Measurements from ENCODE around the gene NDUFB8.

The NDUFB8 gene

DNA sequence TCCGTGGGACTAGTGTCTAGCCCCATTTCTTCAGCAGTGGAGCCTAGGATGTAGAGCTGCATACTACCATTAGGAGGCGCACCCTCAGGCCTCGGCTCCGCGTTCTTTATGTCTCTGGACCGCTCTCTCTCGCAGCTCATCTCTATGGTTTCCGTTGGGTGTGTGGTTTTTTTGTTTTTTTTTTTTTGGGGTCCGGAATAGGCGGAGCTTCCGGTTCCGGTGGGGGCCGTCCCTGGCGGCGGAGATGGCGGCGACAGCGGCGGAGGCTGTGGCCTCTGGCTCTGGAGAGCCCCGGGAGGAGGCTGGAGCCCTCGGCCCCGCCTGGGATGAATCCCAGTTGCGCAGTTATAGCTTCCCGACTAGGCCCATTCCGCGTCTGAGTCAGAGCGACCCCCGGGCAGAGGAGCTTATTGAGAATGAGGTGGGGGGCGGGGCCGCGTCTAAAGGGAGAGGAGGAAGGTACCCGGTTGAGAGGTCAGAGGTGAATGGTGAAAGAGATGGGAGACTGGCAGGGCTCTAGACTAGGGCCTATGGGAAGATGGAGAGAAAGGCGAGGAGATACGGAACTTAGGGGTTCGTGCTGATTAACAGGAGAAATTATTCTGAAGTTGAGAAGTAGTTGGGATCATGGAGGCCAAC is 6.2 kb upstream of the NDUFB8 start, which contains the start of gene HIF1AN:
Gene HIF1AN, plus strand, starts transcription at position 229 of the 639 bp plus-strand sequence. Its CDS starts 16 bp downstream, at position 245.
- DNase-seq = peak; percentile 77

DNA sequence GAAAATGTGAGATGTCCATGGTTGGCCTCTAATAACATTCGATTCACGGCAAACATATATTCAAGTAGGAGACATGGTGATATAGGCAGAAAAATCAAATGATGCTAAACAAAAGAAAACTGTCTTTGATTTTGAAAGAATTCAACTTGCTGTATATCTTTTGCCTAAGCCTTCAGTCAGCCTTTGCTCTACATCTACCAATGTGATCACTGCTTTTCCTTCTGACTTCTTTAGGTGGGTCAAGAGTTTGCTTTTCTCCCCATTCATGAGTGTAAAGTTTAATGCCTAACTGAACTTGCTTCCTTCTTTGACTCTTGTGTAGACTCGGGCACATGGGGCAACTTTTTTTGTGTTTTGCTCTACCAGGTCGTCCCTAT is 5.7 kb upstream of the NDUFB8 start:
- DNase-seq = no peak

DNA sequence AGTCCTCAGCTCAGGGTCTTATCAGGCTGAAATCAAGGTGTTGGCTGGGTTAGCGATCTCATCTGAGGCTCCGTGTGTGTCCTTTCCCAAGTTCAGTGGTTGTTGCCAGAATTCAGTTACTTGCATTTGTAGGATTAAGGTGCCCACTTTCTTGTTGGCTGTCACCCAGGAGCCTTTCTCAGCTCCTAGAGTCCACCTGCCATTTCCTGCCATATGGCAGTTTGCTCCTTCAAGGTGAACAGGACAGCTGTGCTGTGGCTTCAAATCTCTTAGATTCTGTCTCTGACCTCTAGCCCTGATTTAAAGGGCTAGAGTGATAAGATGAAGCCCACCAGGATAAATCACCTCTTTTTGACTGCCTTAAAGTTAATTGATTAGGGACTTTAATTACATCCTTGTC is 5.1 kb upstream of the NDUFB8 start:
- DNase-seq = no peak

DNA sequence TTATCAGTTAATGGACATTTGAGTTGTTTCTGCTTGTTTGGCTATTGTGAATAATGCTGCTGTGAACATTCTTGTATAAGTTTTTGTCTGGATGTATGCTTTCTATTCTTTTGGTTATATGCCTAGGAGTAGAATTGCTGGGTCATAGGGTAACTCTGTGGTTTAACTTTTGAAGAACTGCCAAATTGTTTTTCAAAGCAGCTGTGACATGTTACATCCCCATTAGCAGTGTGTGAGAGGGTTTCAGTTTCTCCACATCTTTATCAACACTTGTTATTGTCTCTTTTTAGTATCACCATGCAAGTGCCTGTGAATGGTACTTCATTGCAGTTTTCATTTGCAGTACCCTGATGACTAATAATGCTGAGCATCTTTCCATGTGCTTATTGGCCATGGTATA is 2.1 kb upstream of the NDUFB8 start:
- DNase-seq = no peak

DNA sequence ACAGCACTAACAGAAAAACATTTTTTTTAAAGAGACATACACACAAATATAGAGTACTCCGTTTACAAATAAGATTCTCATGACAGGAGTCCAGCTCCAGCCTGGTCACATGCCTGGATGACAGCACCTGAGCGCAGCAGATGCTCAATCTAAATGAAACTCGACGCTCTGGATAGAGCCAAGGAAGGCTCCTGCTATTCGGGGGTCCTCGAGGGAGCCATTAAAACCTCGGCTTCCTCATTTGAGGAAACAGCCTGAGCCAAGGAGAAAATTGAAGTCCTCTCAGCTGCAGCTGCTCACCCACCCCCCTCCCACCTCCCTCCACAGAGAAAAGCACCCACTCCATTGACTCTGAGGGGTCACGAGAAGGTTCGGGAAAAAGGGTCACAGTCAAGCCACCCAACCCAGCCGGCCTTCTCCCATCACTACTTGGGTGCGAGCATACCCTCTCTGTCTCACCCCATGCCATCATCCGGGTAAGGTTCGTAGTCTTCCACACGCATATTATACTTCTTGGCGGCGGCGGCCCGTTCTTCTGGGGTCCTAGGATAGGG is 673 bp downstream of the NDUFB8 start:
- no peak for DNase-seq

DNA sequence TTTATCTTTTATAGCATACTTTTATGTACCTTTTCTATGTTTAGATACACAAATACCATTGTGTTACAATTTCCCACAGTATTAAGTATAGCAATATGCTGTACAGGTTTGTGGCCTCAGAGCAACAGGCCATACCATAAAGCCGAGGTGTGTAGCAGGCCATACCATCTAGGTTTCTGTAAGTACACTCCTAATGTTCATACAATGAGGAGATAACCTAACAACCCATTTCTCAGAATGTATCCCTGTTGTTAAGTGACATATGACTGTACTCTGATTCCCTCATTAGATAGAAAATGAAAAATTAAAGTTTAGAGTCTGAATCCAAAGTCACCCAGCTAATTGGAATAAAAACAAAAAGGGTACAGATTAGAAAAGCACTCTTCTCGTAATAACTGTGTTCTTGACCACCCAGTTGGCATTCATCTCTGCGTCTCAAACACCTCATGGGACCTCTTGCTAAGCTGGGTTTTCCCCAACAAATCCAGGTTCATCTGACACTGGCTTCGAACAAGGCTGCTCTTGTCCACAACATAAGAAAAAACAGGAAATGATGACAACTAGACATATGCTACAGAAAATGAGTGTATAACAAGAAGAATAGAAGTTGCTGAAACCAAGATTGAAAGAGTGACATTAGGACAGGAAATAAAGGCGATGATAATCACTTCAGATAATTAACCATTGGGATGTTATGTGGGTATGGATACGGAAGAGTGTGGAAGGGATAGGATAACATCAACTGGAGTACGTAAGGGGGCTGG is 1.4 kb downstream of the NDUFB8 start:
- DNase-seq = no peak

DNA sequence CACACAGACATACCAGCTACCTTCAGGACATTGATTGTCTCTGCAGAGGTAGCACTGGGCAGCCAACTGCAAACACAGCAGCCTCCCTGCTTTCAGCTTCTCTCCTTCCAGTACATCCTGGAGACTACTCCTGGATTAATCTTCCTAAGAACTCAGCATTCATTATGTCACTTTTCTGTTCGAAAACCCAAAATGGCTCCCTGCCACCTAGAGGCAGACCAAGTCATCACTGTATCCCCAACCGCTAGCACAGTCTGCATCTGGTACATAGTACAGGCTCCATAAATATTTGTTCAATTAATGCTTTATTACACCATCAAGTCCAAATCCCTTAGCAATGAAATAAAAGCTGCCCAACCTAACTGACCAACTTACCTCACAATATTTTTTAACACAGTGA is 5.0 kb downstream of the NDUFB8 start:
- no peak for DNase-seq

DNA sequence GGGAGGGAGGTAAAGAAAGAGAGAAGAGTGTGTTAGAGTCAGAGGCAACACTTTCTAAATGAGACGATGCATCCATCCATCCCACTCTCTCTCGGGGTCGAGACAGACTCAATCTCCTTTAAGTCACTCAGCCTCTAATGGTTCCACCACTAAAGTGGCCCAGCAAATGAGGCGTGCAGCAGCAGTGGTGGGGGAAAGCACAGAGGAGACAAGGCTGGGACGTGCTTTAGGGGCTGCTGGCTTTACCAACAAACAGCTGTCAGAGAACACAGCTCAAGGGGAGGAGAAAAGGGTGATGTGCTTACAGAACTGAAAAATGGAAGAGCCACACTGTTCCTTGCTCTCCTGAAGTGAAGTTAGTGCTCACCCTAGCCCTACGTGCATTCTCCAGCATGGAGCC is 5.5 kb downstream of the NDUFB8 start:
- DNase-seq = no peak

DNA sequence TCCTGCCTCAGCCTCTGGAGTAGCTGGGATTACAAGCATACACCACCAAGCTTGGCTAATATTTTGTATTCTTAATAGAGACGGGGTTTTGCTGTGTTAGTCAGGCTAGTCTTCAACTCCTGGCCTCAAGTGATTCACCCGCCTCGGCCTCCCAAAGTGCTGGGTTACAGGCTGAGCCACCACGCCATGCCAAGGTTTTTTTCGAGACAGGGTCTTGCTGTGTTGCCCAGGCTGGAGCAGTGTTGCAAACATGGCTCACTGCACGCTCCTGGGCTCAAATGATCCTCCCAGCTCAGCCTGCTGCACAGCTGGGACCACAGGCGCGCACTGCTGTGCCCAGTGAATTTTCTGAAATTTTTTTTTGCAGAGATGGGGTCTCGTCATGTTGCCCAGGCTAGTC is 6.7 kb downstream of the NDUFB8 start:
- no peak for DNase-seq

DNA sequence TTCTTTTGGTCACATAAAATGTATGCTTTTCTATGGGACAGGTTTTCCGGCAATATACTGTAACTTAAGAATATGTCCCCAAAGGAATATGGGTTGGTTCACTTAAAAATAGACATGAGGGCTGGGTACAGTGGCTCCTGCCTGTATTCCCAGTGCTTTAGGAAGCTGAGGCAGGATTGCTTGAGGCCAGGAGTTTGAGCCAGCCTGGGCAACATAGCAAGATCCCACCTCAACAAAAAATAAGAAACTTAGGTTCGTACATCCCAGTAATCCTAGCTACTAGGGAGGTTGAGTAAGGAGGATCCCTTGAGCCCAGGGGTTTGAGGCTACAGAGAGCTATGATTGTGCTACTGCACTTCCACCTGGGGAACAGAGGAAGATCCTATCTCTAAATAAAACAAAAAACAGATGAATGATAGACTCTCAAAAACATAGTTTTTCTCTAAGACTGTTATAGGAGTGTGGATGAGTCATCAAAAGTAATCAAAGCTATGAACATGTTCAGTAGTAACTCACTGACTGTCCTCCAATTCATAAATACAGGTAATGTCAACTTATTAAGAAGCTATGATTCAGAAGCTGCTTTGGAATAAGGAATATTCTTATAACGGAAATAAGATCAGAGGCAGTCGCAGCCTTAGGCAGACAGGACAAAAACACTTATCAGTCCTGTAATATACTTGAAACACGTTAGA is 7.4 kb downstream of the NDUFB8 start:
- no peak for DNase-seq

DNA sequence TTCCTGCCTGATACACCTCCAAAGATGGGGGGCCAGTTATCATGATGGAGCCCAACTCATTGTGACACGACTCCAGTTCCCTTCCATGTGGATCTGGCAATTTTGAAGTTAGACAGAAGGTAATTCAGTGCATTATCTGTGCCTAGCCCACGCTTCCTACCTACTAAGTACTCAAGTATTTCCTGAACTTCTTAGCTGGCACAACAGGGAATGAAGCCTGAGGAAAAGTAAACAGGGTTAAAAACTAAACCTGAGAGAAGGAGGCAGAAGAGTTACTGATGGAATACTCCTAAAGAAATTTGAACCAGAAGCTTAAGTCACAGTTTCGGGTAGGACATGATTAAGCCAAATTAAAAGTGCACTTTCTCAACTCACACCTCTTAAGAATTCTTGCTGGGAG is 8.9 kb downstream of the NDUFB8 start:
- DNase-seq = no peak

DNA sequence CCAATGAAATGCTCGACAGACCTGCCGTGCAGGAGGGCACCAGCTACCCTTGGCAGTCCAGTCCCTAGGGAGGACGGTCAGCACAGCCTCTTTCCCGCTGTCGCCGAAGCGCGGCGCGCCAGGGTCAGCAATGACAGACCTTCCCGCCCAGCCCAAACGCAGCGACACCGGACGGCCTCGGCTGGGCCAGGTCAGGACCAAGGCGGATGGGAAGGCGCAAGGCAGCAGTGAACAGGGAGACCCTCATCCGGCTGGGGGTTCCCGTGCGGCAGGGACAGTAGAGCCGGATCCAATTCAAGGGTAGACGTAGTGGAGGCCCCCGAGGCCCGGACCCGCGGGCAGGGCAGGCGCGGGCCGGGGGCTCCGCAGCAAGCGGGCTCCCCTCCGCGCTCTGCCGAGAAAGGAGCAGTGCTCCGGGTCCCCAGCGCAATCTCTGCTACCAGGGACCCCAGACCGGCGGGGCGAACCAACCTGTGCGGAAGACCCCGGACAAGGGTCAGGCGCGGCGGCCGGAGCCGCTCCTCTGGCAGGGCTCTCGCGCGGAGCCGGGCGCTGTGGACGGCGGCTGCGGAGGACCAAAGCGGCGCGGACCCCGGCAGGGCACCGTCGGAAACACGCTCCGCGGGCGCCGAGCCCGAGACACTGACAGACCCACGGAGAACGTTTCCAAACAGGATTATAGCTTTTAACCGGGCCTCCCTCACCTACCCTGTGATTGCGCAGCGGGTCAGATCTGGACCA is 10.2 kb downstream of the NDUFB8 start, which contains the start of gene SEC31B:
Gene SEC31B, minus strand, starts transcription at position 551 of the 741 bp plus-strand sequence. CDS start 2,909 bp downstream, outside the sequence.
- DNase-seq = peak; percentile 74

DNA sequence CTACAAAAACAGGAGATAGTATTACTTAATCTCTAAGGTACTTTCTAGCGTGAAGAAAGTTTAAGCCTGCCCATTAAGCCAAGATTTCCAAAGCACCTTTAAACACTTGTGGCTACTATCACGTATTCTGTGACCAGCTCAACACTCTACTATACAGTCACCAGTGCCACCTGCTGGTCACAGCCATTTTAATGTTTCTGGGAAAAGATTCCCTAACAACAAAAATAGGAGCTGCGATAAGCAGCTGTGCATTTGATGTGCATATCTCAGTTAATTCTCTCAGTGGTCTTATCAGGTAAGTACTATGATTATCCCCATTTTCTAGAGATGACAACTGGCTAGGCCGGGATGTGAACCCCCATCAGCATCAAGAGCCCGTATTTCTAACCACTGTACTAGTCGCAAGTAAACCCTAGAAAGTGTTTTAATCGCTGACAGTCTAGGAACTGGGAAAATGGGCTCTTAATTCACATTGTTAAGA is 10.9 kb downstream of the NDUFB8 start:
- DNase-seq = peak; percentile 74

DNA sequence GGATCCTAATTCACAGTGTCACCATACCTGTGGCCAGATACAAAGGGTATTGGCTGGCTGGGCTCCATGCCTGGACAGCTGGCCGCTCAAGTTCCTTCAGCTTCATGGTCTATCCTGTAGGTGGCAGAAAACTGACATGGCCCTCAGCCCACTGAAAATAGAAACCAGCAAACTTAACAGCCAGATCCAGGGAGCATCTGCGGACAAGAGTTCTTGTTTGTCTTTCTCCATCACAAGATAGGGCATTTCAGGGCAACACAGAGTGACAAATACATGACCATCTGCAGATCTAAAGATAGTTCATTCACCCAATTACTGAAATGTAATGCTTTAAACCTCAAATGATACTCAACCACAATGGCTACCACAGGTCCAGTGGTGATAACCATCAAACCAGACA is 12.8 kb downstream of the NDUFB8 start:
- DNase-seq = no peak

DNA sequence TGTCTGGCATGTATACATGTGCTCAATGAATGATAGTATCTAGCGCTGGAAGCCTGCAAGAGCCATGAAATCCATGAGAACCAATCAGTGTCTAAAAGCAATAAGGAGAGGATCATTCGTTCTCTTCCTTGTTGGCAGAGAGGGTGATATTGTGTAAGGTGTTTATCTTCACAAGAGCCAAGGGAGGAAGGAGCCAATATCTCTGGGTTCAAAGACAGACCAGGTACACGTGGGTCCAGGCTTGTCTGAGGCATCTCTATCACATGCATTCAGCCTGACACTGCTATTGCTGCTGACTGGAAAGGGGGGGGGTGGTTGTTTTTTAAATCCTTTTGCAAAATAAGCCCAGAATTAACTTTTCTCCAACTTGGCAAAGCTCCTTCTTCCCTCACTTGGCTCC is 14.1 kb downstream of the NDUFB8 start:
- no peak for DNase-seq

DNA sequence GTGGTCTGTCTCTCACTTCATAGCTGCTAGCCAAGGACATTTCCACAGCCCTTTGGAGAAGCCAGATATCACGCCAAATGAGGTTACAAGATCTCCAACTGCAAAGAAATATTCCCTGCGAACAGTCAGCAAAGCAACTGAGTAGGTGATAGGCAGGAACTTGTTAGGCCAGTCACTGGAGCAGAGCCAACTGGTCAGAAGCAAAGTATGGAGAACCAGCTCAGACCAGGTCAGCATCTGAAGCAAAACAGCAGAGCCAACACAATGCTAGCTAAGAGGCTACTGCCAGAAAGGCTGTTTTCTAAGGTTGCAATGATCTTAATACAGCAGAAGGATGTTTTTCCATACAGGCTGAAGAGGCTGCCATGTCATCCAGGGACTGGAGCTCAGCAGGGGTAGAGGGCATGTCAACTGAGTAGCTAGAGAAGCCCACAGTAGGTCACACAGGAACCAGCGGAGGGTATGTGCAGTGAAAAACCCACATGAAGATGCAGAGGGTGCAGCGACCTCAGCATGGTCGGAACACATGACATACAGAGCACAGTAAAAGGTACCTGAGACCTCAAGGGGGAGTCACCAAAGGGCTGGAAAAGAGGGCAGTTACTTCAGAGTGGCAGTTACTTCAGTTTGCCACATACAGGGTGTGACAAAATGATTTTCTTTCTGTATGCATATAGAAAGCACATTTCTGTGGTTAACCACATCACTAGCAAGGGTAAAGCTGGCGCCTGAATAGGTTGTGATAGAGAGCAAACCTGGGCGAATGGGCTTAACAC is 18.9 kb downstream of the NDUFB8 start:
- DNase-seq = no peak

DNA sequence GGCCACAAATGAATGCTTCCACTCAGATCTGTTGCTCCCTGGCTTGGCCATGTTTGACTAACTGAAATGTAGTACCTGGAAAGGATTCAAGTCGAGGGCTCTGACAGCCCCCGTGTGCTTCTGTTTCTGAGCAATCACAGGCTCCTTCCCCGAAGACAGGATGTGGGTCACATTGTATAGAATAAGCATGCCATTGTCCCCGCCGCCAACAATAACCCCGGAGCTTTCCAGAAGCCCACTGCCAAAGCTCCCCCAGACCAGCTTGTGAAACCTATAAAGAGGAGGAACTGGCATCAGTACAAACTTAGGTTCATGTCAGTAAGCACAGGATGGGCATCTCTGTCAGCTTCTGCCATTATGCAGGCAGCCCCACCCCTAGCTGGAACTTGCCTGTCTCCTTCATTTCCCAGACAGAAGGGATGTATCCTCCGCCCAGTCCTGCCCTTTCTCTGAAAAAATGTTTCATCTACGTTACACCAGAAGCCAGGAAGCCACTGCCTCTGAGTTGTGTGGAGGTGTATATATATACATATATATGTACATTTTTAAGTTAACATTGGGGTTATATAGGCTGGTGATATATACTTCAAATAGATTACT is 20.3 kb downstream of the NDUFB8 start:
- no peak for DNase-seq

DNA sequence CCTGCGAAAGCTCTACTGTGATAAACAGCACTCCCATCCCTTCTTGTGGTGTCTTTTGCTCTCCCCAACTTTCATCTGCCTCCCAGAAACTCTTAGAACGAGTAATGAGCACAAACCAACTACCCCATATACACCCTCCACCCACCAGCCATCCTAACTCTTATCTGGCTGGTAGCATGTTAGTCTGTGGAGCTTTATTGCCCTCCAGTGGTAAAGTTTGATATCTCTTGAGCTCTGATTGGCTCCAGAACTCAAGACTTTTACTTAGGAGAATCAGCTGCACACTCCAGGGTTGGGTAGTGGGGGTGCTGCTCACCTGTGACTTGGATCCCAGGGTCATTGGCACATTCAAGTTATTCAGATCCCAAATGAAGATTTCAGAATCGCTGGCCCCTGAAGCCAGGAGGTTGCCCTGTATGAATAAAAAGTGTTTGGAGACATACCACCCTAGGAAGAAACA is 20.9 kb downstream of the NDUFB8 start:
- DNase-seq = no peak

DNA sequence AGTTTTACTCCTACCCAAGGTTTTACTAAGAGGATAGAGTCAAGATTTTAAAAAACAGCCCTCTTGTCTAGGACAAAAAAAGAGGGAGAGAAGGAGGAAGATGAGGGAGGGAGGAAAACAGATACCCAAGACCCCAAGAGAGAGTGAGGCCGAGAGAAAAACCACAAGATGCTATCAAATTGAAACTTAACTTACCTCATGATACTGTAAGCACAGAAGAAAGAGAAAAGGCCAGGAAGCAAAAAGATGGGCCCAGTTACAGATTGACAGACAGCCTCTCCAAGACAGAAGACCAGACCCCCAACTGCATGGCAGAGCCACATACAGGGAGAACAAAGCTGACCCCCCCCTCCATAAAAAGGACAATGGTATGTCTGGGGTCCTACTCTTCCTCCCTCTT is 21.4 kb downstream of the NDUFB8 start:
- no peak for DNase-seq

DNA sequence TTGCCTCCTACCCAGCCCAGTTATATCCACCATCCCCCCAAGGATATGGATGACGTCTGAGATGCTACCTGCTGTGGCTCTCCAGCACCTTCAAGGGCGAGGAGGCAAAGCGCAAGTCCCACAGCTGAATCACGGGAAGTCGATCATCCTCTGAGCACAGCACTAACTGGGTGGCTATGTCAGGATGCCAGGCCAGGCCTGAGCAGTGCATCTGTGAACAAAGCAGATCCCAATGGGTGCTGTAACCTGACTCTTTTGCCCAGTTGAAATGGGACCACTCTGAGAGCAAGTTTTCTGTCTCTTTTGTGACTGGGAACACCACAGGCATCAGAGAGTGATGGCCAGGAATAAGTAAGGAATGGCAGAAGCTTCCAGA is 22.3 kb downstream of the NDUFB8 start:
- no peak for DNase-seq

DNA sequence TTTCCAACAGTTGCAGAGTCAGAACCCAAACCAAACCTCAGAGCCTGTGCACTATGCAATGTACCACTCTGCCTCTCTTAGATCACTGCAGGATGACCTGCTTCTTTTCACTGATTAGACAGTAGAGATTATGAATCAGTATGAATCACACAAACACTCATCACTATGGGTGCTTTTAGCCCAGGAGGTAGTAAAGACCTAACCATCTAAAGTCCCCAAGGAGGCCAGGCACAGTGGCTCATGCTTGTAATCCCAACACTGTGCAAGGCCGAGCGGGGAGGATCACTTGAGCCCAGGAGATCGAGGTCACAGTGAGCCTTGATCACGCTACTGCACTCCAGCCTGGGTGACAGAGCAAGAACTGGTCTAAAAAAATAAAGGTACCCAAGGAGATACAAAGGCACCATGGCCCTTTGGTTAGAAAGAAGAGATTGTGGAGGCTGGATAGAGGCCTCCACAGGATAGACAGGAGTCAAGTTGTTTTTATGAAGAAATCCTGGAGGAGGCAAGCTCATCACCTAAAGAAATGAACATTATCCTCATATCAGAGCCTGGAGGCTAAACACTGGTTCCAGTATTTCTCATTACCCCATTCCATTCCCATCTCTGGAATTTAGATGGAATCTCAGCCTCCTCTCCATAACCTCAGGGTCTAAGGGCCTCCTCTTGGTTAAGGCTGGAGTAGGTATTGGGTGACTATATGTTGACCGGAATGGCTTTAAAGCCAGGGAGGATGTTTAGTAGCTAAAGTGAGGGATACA is 22.9 kb downstream of the NDUFB8 start:
- no peak for DNase-seq

Measured in SHP77 treated with DMSO at 0.1 percent for 48 hours (cell line).